HG02678 (cell line): ENCODE data around the gene MNT.
A peak's percentile ranks its signal among the peaks of the same experiment; 100 is the strongest.
"Not testable (repeated sequence)": the region's sequence is repeated elsewhere in the genome, so short reads cannot be mapped to it uniquely, and the experiment has no call there.

ENCODE experiments used
- ATAC-seq: cut with Tn5 transposase; IDR thresholded peaks from one replicate; pipeline ENCODE4 v1.9.1; 2021; ENCODE audit warnings: mild to moderate bottlenecking, moderate library complexity; ENCODE audit not compliant: unreplicated experiment

MNT gene

DNA sequence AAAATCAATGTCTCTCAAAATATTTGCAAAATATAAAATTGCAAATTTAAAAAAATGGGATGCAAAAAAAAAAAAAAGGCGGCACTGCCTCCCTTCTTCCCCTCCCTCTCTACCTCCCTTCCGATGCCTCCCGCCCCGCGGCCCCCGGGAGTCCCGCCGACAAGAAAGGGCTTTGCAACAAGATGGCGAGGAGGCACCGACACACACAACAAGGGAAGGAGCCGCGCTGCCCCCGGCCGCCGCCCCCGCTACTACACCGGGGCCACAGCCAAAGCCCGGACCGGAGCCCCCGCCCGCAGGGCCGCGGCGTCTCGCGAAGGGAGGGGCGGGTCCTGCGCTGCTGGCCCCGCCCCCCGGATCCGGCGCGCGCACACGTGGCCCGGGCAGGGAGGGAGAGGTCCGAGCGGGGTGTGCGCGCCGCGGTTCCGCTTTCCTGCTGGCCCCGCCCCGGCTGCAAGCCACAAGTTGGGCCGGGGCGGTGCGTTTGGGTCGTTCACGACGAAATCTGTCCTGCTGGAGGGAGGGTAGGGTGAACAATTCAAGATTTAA, at the start of gene MNT:
Gene MNT (minus strand): TSS at position 184 of the 549 bp plus-strand sequence. CDS start 348 bp downstream, outside the sequence.
- ATAC-seq, result peak; percentile 37

GRCh38 chr17:2450016-2450650, 49.3 kb upstream of the MNT start:
- no peak for ATAC-seq

GRCh38 chr17:2449486-2449885, 48.6 kb upstream of the MNT start:
- no peak for ATAC-seq

- not testable (repeated sequence) for ATAC-seq
Measured at GRCh38 chr17:2447479-2447878, 46.6 kb upstream of the MNT start.

- no peak for ATAC-seq
Measured at GRCh38 chr17:2445638-2446037, 44.8 kb upstream of the MNT start.

- ATAC-seq, result no peak
Measured at GRCh38 chr17:2444382-2444781, 43.5 kb upstream of the MNT start.

DNA sequence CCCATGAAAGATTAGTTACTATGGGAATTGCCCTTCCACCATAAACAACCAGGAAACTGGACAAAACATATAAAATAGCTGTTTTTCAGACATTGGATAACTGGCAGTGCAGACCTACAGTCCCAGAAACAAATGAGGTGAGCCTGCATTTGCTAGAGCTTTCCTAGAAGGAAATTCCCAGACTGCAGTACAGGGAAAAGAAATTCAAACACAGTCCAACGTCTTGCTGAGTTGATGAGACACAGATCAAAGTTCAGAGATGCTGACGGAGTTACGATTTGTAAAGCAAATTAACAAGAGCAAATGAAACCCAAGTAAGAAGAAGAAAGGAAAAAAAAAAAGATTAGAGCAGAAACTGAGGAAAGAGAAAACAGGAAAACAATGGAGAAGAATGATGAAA, 41.3 kb upstream of the MNT start:
- no peak for ATAC-seq

GRCh38 chr17:2440930-2441329, 40.1 kb upstream of the MNT start:
- ATAC-seq, result no peak

- ATAC-seq, result not testable (repeated sequence)
Measured at GRCh38 chr17:2439997-2440396, 39.1 kb upstream of the MNT start.

DNA sequence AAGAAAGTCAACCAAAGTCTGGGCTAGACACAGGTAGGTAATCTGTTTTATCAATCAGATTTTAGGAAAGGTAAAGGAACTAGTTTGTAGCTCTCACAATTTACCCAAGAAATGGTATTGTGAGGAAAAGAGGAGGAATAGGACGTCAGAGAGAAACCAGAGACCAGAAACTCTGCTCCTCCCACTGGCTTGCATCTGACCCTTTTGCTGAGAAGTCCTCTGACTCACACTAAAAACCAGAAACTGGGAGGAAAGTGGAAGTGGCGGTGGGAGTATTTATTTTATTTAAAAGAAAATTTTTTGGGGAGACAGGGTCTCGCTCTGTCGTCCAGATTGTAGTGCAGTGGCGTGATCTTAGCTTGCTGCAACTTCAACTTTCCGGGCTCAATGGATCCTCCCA, 38.0 kb upstream of the MNT start:
- ATAC-seq, result no peak

- ATAC-seq, result no peak
Measured at GRCh38 chr17:2436316-2436905, 35.6 kb upstream of the MNT start.

- no peak for ATAC-seq
Measured at GRCh38 chr17:2435862-2436261, 35.0 kb upstream of the MNT start.

GRCh38 chr17:2435181-2435741, 34.4 kb upstream of the MNT start:
- no peak for ATAC-seq

DNA sequence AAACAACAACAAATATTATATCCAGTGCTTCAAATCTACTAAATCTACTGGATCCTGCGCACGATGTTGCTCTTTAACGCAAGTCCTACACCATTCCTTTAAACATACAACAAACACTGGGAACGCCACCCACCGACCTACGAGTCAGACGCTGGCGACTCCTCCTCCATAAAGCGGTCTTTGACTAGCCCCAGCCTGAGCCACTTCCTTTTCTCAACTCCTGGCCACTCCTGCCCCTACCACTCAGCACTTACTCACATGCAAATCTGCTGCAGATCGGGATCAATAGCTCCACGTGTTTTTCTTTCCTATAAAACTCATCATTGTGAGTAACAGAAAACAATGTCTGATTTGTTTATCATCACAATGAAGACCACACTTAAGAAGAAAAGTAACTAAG, 32.8 kb upstream of the MNT start:
- ATAC-seq, result no peak

DNA sequence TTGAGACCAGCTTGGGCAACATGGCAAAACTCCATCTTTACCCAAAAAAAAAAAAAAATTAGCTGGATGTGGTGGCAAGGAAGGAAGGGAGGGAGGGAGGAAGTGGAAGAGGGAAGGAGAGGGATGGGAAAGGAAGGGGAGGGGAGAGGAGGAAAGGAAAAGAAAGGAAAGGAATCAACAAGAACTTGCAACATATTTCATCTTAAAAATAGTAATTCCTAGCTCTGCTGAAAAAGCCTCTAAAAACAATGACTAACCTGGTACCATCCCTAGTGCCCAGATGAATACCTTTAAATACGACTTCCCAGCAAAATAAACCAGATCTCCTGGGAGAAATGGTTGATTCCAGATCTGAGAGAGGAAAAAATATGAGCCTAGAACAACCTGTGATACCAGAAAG, 27.1 kb upstream of the MNT start:
- no peak for ATAC-seq

- no peak for ATAC-seq
Measured at GRCh38 chr17:2427215-2427614, 26.4 kb upstream of the MNT start.

GRCh38 chr17:2423271-2423670, 22.4 kb upstream of the MNT start:
- ATAC-seq, result no peak

- ATAC-seq, result no peak
Measured at GRCh38 chr17:2421315-2422147, 20.7 kb upstream of the MNT start.

GRCh38 chr17:2420176-2420575, 19.3 kb upstream of the MNT start:
- no peak for ATAC-seq

- no peak for ATAC-seq
Measured at GRCh38 chr17:2419486-2419885, 18.6 kb upstream of the MNT start.

- ATAC-seq, result no peak
Measured at GRCh38 chr17:2418572-2418971, 17.7 kb upstream of the MNT start.
